Measurements from ENCODE around the gene TMEM263. TPM values are rescaled to one million over a fixed set of nuclear protein-coding genes. Genes with fewer than 3 reads are reported as not detected.
"Not testable (repeated sequence)": the region's sequence is repeated elsewhere in the genome, so short reads cannot be mapped to it uniquely, and the experiment has no call there.

TMEM263 gene
- total and polyA plus RNA-seq, 2 donors, result 25.3 to 46.4 TPM

DNA sequence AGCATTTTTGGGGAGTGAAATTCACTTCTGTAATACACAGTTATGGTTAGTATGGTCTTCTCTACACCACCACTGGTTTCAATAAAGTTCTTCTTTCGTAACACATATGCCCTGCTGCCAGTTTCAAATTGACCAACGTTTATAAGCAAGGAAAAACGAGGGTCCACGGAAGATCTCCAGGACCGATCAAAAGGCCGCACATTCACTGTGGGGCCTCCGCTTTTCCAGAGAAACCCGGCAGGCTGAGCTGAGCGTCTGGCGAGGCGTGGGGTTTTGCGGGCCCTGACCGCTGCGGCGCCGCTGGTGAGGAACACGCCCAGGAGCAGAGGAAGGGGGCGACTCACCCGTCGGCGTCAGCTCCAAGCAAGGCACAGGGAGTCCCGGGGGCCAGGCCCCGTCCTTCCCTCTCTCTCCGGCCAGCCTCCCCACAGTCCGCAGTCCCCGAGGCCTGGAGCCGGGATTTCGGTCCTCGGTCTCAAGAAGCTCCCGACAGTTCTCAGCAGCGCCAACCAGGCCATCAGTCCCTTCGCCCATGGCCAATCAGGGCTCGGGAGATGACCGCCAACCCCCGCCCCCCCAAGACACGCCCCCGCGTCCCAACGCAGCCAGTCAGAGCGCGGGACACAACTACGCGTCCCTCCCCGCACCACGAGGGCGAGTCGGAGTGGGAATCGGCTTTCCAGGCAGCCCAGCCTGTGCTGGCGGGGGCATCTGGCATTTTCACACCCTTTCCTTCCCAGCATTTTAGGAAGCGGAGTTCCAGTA is 31.1 kb downstream of the TMEM263 start, which contains the start of gene MTERF2:
Gene MTERF2 (minus strand): TSS at position 522 of the 765 bp plus-strand sequence. CDS start 8,432 bp downstream, outside the sequence.
- Histone ChIP-seq H3K4me3 (ENCODE audit: low read length in 2 of 2) (peak within 1 kb of the TSS; percentile 67 to 93), H3K36me3 (ENCODE audit: control insufficient read depth in 2 of 2, insufficient read depth in 2 of 2, low read length in 1 of 2) (peaks cover 5 to 7% of the 10 kb centered on the region in 2 donors), H3K4me1 (ENCODE audit: control insufficient read depth in 2 of 2, insufficient read depth in 2 of 2, low read length in 2 of 2) (peaks cover 3 to 20% of the 10 kb centered on the region in 2 donors), H3K27me3 (ENCODE audit: control insufficient read depth in 2 of 2, insufficient read depth in 1 of 2, low read length in 1 of 2) (no peaks in the 10 kb centered on the region), H3K9me3 (ENCODE audit: control insufficient read depth in 2 of 2, insufficient read depth in 1 of 2, low read length in 1 of 2) (no peaks in the 10 kb centered on the region), H3K27ac (ENCODE audit: low read depth in 1 of 2, low read length in 1 of 2) (peak within 1 kb of the TSS; percentile 55 to 74)
- WGBS, result under 1% methylated on average over 50 of the region's 50 CpGs
- peak; percentile 48 to 86 (median 65) for DNase-seq (ENCODE audit: low read depth in 6 of 9, low spot score in 9 of 9)

DNA sequence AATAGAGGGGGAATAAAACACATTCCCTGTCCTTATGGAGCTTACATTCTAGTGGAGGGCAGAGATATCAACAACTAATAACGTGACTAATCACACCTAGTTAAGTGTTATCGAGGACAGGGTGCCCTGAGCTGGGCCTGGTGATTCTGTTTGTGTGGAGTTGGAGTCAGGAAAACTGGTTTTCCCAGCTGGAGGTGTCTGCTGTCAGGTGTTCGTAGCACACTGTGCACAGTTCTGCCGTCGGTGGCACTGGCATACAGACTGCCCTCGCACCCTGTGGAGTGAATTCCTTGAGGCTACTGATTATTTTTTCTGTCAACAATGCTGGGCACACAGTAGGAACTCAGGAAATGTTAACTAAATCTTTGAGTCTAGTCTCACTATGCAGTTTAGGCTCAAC is 32.1 kb downstream of the TMEM263 start:
- no peak for DNase-seq (ENCODE audit: low read depth in 6 of 9, low spot score in 9 of 9)
- no peaks in the 10 kb centered on the region for H3K27me3 ChIP-seq (ENCODE audit: control insufficient read depth in 2 of 2, insufficient read depth in 1 of 2, low read length in 1 of 2)
- WGBS, result 94% methylated on average over 6 of the region's 6 CpGs
- no peaks in the 10 kb centered on the region for H3K9me3 ChIP-seq (ENCODE audit: control insufficient read depth in 2 of 2, insufficient read depth in 1 of 2, low read length in 1 of 2)
- H3K27ac ChIP-seq (ENCODE audit: low read depth in 1 of 2, low read length in 1 of 2), result no peak overlapping the region
- H3K36me3 ChIP-seq (ENCODE audit: control insufficient read depth in 2 of 2, insufficient read depth in 2 of 2, low read length in 1 of 2), result peaks cover 2 to 7% of the 10 kb centered on the region in 2 donors
- peaks cover 3 to 20% of the 10 kb centered on the region in 2 donors for H3K4me1 ChIP-seq (ENCODE audit: control insufficient read depth in 2 of 2, insufficient read depth in 2 of 2, low read length in 2 of 2)
- H3K4me3 ChIP-seq (ENCODE audit: low read length in 2 of 2), result no peak overlapping the region

DNA sequence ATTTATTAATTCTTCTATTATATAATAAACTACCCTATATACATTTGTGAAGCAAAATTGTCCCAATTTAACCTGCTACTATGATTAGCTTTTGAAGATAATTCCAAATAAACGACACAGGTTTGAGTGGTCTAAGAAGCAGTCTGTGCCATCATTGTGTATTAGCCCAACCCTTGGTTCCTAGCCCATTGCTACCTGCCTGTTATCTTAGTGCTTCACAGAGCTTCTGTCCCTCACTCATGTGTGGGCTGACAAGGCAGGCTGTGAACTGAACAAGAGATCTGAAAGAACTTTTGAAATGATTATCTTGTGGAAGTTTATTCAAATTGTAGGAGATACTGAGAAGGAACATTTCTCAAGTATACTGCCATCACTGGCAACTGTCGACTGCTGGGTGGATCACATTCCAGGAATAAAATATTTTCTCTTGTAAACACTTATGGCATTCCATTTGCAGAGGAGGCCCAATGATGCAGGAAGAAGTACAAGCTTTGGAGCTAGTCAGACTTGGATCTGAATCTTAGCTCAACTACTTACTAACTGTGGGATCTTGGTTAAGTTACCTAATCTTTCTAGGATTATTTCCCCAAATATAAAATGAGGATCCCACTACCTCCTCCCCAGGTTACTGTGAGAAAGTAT is 39.0 kb downstream of the TMEM263 start:
- peaks cover 6 to 11% of the 10 kb centered on the region in 2 donors for H3K36me3 ChIP-seq (ENCODE audit: control insufficient read depth in 2 of 2, insufficient read depth in 2 of 2, low read length in 1 of 2)
- no peak for DNase-seq (ENCODE audit: low read depth in 6 of 9, low spot score in 9 of 9)
- no peaks in the 10 kb centered on the region for H3K4me1 ChIP-seq (ENCODE audit: control insufficient read depth in 2 of 2, insufficient read depth in 2 of 2, low read length in 2 of 2)
- no peaks in the 10 kb centered on the region for H3K27me3 ChIP-seq (ENCODE audit: control insufficient read depth in 2 of 2, insufficient read depth in 1 of 2, low read length in 1 of 2)
- no peaks in the 10 kb centered on the region for H3K9me3 ChIP-seq (ENCODE audit: control insufficient read depth in 2 of 2, insufficient read depth in 1 of 2, low read length in 1 of 2)
- H3K4me3 ChIP-seq (ENCODE audit: low read length in 2 of 2), result no peak overlapping the region
- 96% methylated on average over 2 of the region's 2 CpGs for WGBS
- H3K27ac ChIP-seq (ENCODE audit: low read depth in 1 of 2, low read length in 1 of 2), result no peak overlapping the region

DNA sequence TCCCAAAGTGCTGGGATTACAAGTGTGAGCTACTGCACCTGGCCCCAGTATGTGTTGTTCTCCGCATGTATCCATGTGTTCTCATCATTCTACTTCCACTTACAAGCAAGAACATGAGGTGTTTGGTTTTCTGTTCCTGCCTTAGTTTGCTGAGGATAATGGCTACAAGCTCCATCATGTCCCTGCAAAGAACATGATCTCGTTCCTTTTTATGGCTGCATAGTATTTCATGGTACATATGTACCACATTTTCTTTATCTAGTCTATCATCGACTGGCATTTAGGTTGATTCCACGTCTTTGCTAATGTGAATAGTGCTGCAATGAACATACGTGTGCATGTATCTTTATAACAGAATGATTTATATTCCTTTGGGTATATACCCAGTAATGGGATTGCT is 40.4 kb downstream of the TMEM263 start:
- H3K4me3 ChIP-seq (ENCODE audit: low read length in 2 of 2); H3K9me3 ChIP-seq (ENCODE audit: control insufficient read depth in 2 of 2, insufficient read depth in 1 of 2, low read length in 1 of 2); H3K27me3 ChIP-seq (ENCODE audit: control insufficient read depth in 2 of 2, insufficient read depth in 1 of 2, low read length in 1 of 2); DNase-seq (ENCODE audit: low read depth in 6 of 9, low spot score in 9 of 9); H3K4me1 ChIP-seq (ENCODE audit: control insufficient read depth in 2 of 2, insufficient read depth in 2 of 2, low read length in 2 of 2); H3K27ac ChIP-seq (ENCODE audit: low read depth in 1 of 2, low read length in 1 of 2): not testable (repeated sequence)
- 98% methylated on average over 5 of the region's 5 CpGs for WGBS
- H3K36me3 ChIP-seq (ENCODE audit: control insufficient read depth in 2 of 2, insufficient read depth in 2 of 2, low read length in 1 of 2), result peaks cover 6 to 11% of the 10 kb centered on the region in 2 donors

DNA sequence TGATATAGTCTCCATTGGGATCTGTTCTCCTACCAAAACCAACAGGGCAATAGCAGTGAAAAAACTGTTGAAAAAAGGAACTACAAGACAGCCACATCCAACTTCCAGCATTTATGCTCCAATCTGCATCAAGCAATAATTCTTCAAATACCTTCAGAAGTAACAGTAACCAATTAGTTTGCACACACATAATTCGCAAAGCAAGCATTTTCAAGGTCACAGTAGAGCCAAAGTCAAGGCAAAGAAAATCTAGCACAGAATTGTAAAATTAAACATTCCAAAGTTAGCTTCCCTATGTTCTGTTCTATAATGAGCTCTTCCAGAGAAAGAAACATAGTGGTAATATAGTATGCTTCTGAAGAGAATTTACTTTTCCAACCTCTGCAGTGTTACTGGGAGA is 42.2 kb downstream of the TMEM263 start:
- DNase-seq (ENCODE audit: low read depth in 6 of 9, low spot score in 9 of 9), result no peak
- no peaks in the 10 kb centered on the region for H3K4me1 ChIP-seq (ENCODE audit: control insufficient read depth in 2 of 2, insufficient read depth in 2 of 2, low read length in 2 of 2)
- H3K27me3 ChIP-seq (ENCODE audit: control insufficient read depth in 2 of 2, insufficient read depth in 1 of 2, low read length in 1 of 2), result no peaks in the 10 kb centered on the region
- H3K4me3 ChIP-seq (ENCODE audit: low read length in 2 of 2), result no peak overlapping the region
- 96% methylated on average over 1 of the region's 1 CpG for WGBS
- H3K27ac ChIP-seq (ENCODE audit: low read depth in 1 of 2, low read length in 1 of 2), result no peak overlapping the region
- H3K9me3 ChIP-seq (ENCODE audit: control insufficient read depth in 2 of 2, insufficient read depth in 1 of 2, low read length in 1 of 2), result no peaks in the 10 kb centered on the region
- peaks cover 6 to 11% of the 10 kb centered on the region in 2 donors for H3K36me3 ChIP-seq (ENCODE audit: control insufficient read depth in 2 of 2, insufficient read depth in 2 of 2, low read length in 1 of 2)

DNA sequence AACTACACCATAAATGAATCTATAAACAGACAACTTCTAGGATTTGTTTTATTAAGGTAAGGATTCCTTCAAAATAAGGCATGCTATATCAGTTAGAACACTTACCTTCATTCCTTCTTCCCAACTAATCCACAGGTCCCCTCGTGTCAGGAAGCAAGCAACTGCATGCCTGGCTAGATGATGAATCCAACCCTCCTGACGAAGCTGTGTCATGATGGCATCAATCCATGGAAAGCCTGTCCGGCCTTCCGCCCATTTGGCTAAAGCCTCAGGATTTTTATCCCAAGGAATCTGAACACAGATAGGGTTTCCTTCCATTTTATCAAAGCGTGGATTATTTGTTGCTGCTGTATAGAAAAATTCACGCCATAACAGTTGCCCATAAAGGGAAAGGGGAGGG is 43.7 kb downstream of the TMEM263 start:
- 96% methylated on average over 6 of the region's 6 CpGs for WGBS
- Histone ChIP-seq H3K9me3 (ENCODE audit: control insufficient read depth in 2 of 2, insufficient read depth in 1 of 2, low read length in 1 of 2) (no peaks in the 10 kb centered on the region), H3K27ac (ENCODE audit: low read depth in 1 of 2, low read length in 1 of 2) (no peak overlapping the region), H3K36me3 (ENCODE audit: control insufficient read depth in 2 of 2, insufficient read depth in 2 of 2, low read length in 1 of 2) (peaks cover 6 to 11% of the 10 kb centered on the region in 2 donors), H3K4me1 (ENCODE audit: control insufficient read depth in 2 of 2, insufficient read depth in 2 of 2, low read length in 2 of 2) (no peaks in the 10 kb centered on the region), H3K27me3 (ENCODE audit: control insufficient read depth in 2 of 2, insufficient read depth in 1 of 2, low read length in 1 of 2) (no peaks in the 10 kb centered on the region), H3K4me3 (ENCODE audit: low read length in 2 of 2) (no peak overlapping the region)
- no peak for DNase-seq (ENCODE audit: low read depth in 6 of 9, low spot score in 9 of 9)

DNA sequence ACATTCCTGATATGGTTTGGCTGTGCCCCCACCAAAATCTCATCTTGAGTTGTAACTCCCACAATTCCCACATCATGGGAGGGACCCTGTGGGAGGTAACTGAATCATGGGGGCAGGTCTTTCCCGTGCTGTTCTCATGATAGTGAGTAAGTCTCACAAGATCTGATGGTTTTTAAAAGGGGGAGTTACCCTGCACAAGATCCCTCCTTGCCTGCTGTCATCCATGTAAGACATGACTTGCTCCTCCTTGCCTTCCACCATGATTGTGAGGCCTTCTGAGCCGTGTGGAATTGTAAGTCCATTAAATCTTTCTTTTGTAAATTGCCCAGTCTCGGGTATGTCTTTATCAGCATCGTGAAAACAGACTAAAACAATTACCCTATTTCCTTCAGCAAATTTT is 47.0 kb downstream of the TMEM263 start:
- not testable (repeated sequence) for H3K36me3 ChIP-seq (ENCODE audit: control insufficient read depth in 2 of 2, insufficient read depth in 2 of 2, low read length in 1 of 2); H3K27me3 ChIP-seq (ENCODE audit: control insufficient read depth in 2 of 2, insufficient read depth in 1 of 2, low read length in 1 of 2); H3K9me3 ChIP-seq (ENCODE audit: control insufficient read depth in 2 of 2, insufficient read depth in 1 of 2, low read length in 1 of 2); H3K27ac ChIP-seq (ENCODE audit: low read depth in 1 of 2, low read length in 1 of 2); H3K4me3 ChIP-seq (ENCODE audit: low read length in 2 of 2); H3K4me1 ChIP-seq (ENCODE audit: control insufficient read depth in 2 of 2, insufficient read depth in 2 of 2, low read length in 2 of 2); DNase-seq (ENCODE audit: low read depth in 6 of 9, low spot score in 9 of 9)
- 84% methylated on average over 4 of the region's 4 CpGs for WGBS

DNA sequence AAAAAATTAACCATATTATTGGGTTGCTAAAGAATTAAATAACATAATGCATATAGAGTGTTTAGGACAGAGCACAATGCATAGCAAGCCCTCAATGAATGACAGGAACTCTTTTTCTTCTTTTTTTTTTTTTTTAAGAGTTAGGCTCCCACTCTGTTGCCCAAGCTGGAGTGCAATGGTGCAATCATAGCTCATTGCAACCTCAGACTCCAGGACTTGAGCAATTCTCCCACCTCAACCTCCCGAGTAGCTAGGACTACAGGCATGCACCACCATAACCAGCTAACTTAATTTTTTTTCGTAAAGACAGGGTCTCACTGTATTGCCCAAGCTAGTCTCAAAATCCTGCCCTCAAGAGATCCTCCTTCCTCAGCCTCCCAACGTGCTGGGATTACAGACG is 51.7 kb downstream of the TMEM263 start:
- H3K27me3 ChIP-seq (ENCODE audit: control insufficient read depth in 2 of 2, insufficient read depth in 1 of 2, low read length in 1 of 2), result no peaks in the 10 kb centered on the region
- H3K27ac ChIP-seq (ENCODE audit: low read depth in 1 of 2, low read length in 1 of 2), result no peak overlapping the region
- WGBS, result 97% methylated on average over 4 of the region's 4 CpGs
- no peak overlapping the region for H3K4me3 ChIP-seq (ENCODE audit: low read length in 2 of 2)
- H3K4me1 ChIP-seq (ENCODE audit: control insufficient read depth in 2 of 2, insufficient read depth in 2 of 2, low read length in 2 of 2), result no peaks in the 10 kb centered on the region
- H3K9me3 ChIP-seq (ENCODE audit: control insufficient read depth in 2 of 2, insufficient read depth in 1 of 2, low read length in 1 of 2), result no peaks in the 10 kb centered on the region
- no peak for DNase-seq (ENCODE audit: low read depth in 6 of 9, low spot score in 9 of 9)
- H3K36me3 ChIP-seq (ENCODE audit: control insufficient read depth in 2 of 2, insufficient read depth in 2 of 2, low read length in 1 of 2), result no peaks in the 10 kb centered on the region

DNA sequence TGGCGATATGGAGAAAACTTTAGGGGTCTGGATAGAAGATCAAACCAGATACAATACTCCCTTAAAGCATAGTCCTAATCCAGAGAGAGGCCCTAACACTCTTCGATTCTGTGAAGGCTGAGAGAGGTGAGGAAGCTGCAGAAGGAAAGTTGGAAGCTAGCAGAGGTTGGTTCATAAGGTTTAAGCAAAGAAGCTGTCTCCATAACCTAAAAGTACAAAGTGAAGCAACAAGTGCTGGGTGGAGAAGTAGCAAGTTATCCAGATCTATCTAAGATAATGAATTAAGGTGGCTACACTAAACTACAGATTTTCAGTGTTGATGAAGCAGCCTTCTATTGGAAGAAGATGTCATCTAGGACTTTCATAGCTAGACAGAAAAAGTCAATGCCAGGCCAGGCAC is 55.8 kb downstream of the TMEM263 start:
- Histone ChIP-seq H3K36me3 (ENCODE audit: control insufficient read depth in 2 of 2, insufficient read depth in 2 of 2, low read length in 1 of 2) (no peaks in the 10 kb centered on the region), H3K4me1 (ENCODE audit: control insufficient read depth in 2 of 2, insufficient read depth in 2 of 2, low read length in 2 of 2) (no peaks in the 10 kb centered on the region), H3K4me3 (ENCODE audit: low read length in 2 of 2) (no peak overlapping the region), H3K27ac (ENCODE audit: low read depth in 1 of 2, low read length in 1 of 2) (no peak overlapping the region), H3K9me3 (ENCODE audit: control insufficient read depth in 2 of 2, insufficient read depth in 1 of 2, low read length in 1 of 2) (no peaks in the 10 kb centered on the region), H3K27me3 (ENCODE audit: control insufficient read depth in 2 of 2, insufficient read depth in 1 of 2, low read length in 1 of 2) (no peaks in the 10 kb centered on the region)
- no peak for DNase-seq (ENCODE audit: low read depth in 6 of 9, low spot score in 9 of 9)
- WGBS, result over 99% methylated on average over 2 of the region's 2 CpGs

Measured in thymus (tissue), 11 donors.